K562 (cell line): ENCODE data around the gene ABCG1. TPM values are rescaled to one million over a fixed set of nuclear protein-coding genes. Genes with fewer than 3 reads are reported as not detected.

Source experiments
- ATAC-seq: fragments of 200-7000 bp; cut with Tn5 transposase; 3 replicates; pipeline ENCODE4 v1.9.1; 2020; ENCODE audit warnings: moderate library complexity
- BruUV-seq: library from RNA; stranded (reverse); fragments of 400-500 nt; replicated peaks from 2 replicates; lab custom pipeline; 2021; lab: Mats Ljungman, UMichigan
- CTCF ChIA-PET: fragments of 300-600 bp; formaldehyde crosslinking; extraction: SDS; loops from one replicate; lab custom pipeline; 2021; ENCODE audit warnings: low intra/inter-chr PET ratio; lab: Yijun Ruan, JAX
- POLR2A ChIA-PET: fragments of 300-600, 350-650 bp; sonication (Branson Sonifier 250); formaldehyde crosslinking; extraction: SDS; loops from one replicate; lab custom pipeline; 2021; ENCODE audit warnings: antibody characterized with exemption, inconsistent platforms; lab: Yijun Ruan, JAX
- DNase-seq, 4 experiments: peaks; one replicate each; pipeline versions ENCODE4 v3.0.0 to v3.0.0-alpha.2; 2011 to 2018; ENCODE audit warnings: low spot score in 3 of 4, mixed read lengths in 3 of 4; ENCODE audit errors: extremely low read depth in 1 of 4
- FAIRE-seq: peaks from 2 replicates; lab custom pipeline; 2011; peaks lifted over from hg19 to GRCh38; lab: Jason Lieb, UNC
- H2AFZ ChIP-seq: 2 replicates; pipeline ENCODE4 v1.6.0; 2011; ENCODE audit warnings: low read depth, low read length, control low read depth, inconsistent platforms
- H3K27ac ChIP-seq: fragments of 200-600 bp; 3 replicates; pipeline ENCODE4 v1.8.0; 2011; ENCODE audit warnings: low read depth, mild to moderate bottlenecking, control low read depth, inconsistent platforms, low read length, moderate library complexity, mixed read lengths; ENCODE audit errors: extremely low read depth
- H3K27me3 ChIP-seq, 2 experiments: fragments of 300-600 bp in 1 of 2; 2 replicates in 1 of 2; 3 replicates in 1 of 2; pipeline versions ENCODE4 v1.6.0 to v1.8.0; 2011; ENCODE audit warnings: inconsistent platforms in 2 of 2, low read length in 2 of 2, mild to moderate bottlenecking in 1 of 2, mixed read lengths in 1 of 2, moderate library complexity in 1 of 2; ENCODE audit not compliant: control insufficient read depth in 2 of 2, insufficient read depth in 2 of 2
- H3K36me3 ChIP-seq: fragments of 300-600 bp; 3 replicates; pipeline ENCODE4 v1.8.0; 2011; ENCODE audit warnings: mild to moderate bottlenecking, low read length, inconsistent platforms; ENCODE audit not compliant: control insufficient read depth, insufficient read depth
- H3K4me1 ChIP-seq, 2 experiments: fragments of 200-600 bp in 1 of 2; replicated peaks in 1 of 2; 2 replicates in 1 of 2; 3 replicates in 1 of 2; pipeline versions ENCODE4 v1.5.1 to v1.8.0; 2011; ENCODE audit warnings: inconsistent platforms in 2 of 2, low read length in 2 of 2, mild to moderate bottlenecking in 1 of 2, mixed read lengths in 1 of 2, moderate library complexity in 1 of 2; ENCODE audit not compliant: control insufficient read depth in 2 of 2, insufficient read depth in 2 of 2
- H3K4me2 ChIP-seq: 2 replicates; pipeline ENCODE4 v1.6.1; 2011; ENCODE audit warnings: low read length, control low read depth, inconsistent platforms, mixed read lengths; ENCODE audit not compliant: insufficient read depth
- H3K4me3 ChIP-seq: fragments of 200-600 bp; sonication (generic), shearing (Covaris generic); 2 replicates; pipeline ENCODE4 v1.5.1; 2016; ENCODE audit warnings: control low read depth, inconsistent platforms
- H3K79me2 ChIP-seq: fragments of 200-600 bp; 3 replicates; pipeline ENCODE4 v1.8.0; 2011; ENCODE audit warnings: low read length, inconsistent platforms; ENCODE audit not compliant: control insufficient read depth, insufficient read depth
- H3K9ac ChIP-seq, 2 experiments: 2 replicates each; pipeline versions ENCODE4 v1.6.0 to v1.6.1; 2011; ENCODE audit warnings: low read depth in 2 of 2, low read length in 2 of 2, control low read depth in 1 of 2, inconsistent platforms in 1 of 2, mild to moderate bottlenecking in 1 of 2, mixed read lengths in 1 of 2; ENCODE audit not compliant: insufficient read depth in 1 of 2
- H3K9me1 ChIP-seq: one replicate; pipeline ENCODE4 v1.6.0; 2011; ENCODE audit warnings: inconsistent platforms, mild to moderate bottlenecking, low read length, moderate library complexity; ENCODE audit not compliant: control insufficient read depth, insufficient read depth
- H3K9me3 ChIP-seq: replicated peaks from 2 replicates; pipeline ENCODE4 v1.5.1; 2011; ENCODE audit warnings: low read depth, low read length, inconsistent platforms; ENCODE audit not compliant: control insufficient read depth, insufficient read depth
- H4K20me1 ChIP-seq: replicated peaks from 2 replicates; pipeline ENCODE4 v1.6.1; 2011; ENCODE audit warnings: low read length, inconsistent platforms, mixed read lengths; ENCODE audit not compliant: control insufficient read depth, insufficient read depth
- E2F5 ChIP-seq: sonication (generic); formaldehyde crosslinking; IDR thresholded peaks from 2 replicates; pipeline ENCODE4 v1.8.0; 2022; ENCODE audit warnings: mild to moderate bottlenecking, missing genetic modification reagents
- EP400 ChIP-seq: fragments of 450-650 bp; IDR thresholded peaks from 2 replicates; pipeline ENCODE4 v1.6.1; 2017; ENCODE audit warnings: antibody characterized with exemption, mild to moderate bottlenecking, moderate library complexity
- MBD1 ChIP-seq: fragments of 250-450 bp; sonication (Bioruptor Pico); IDR thresholded peaks from 2 replicates; pipeline ENCODE4 v1.8.0; 2022; ENCODE audit warnings: inconsistent platforms
- RBM39 ChIP-seq: fragments of 200-400 bp; formaldehyde crosslinking; optimal IDR thresholded peaks from 2 replicates; pipeline ENCODE3; 2018; ENCODE audit warnings: low read depth, low read length
- THRA ChIP-seq: fragments of 450-650 bp; IDR thresholded peaks from 2 replicates; pipeline ENCODE4 v1.6.1; 2017; ENCODE audit warnings: mild to moderate bottlenecking, moderate library complexity
- ZNF830 ChIP-seq: fragments of 250-450 bp; sonication (Bioruptor Pico); IDR thresholded peaks from 2 replicates; pipeline ENCODE4 v1.5.0; 2021; ENCODE audit warnings: mild to moderate bottlenecking
- WGBS: fragments of 100-300 bp; shearing (Covaris generic); methylation state at CpG from one replicate; pipeline ENCODE4 v1.1.6; 2016; ENCODE audit warnings: low coverage, mixed read lengths; ENCODE audit not compliant: insufficient coverage; ENCODE audit errors: missing lambda C conversion rate; 5-methylcytosine and 5-hydroxymethylcytosine counted together
- in situ Hi-C: fragments of 300-500 bp; cut with MboI; formaldehyde crosslinking; loops from 4 replicates; pipeline ENCODE4 v1.15.0; 2018; ENCODE audit warnings: inconsistent platforms, mixed read lengths
- intact Hi-C: fragments of 100-400 bp; cut with micrococcal nuclease; formaldehyde crosslinking; loops from 2 replicates; pipeline ENCODE4 v1.14.2; 2022
- polyA plus RNA-seq, 8 experiments: library from polyadenylated mRNA; depleted of rRNA in 4 of 8; stranded (reverse) in 5 of 8; unstranded in 3 of 8; fragments of >200 nt; fragmentation: Nextera tagmentation in 2 of 8; fragmentation: Illumina TruSeq in 1 of 8; extraction: Ambion mirVana in 2 of 8; extraction: Trizol in 1 of 8; gene quantifications; 2 replicates each; pipeline versions ENCODE4 v1.2.1 to v1.2.3, GENCODE V29; 2011 to 2014; ENCODE audit warnings: inconsistent platforms in 1 of 8, missing spikeins in 1 of 8
- total RNA-seq, 7 experiments: library from RNA; depleted of rRNA in 6 of 7; stranded (reverse); fragments of >200 nt in 6 of 7; fragmentation: Illumina TruSeq in 2 of 7; extraction: Trizol in 2 of 7; gene quantifications; 2 replicates each; pipeline versions ENCODE4 v1.2.1 to v1.2.3, GENCODE V29; 2011 to 2021; ENCODE audit warnings: low replicate concordance in 1 of 7

The ABCG1 gene
- total and polyA plus RNA-seq, 9 of the 15 experiments (the other 6 are each of a cell fraction or from before 2014, with no cell fraction given), result 0.04 to 0.09 TPM; not detected in 7

- POLR2A ChIA-PET, result no interaction called here
- intact Hi-C loops (no loop called here), in situ Hi-C loops (no loop called here)
- H3K27me3 ChIP-seq, result peaks cover 34 to 63% of the 10 kb centered on the region in 2 experiments
- H3K4me2 ChIP-seq, result no peak overlapping the region
- H3K79me2 ChIP-seq, result no peaks in the 10 kb centered on the region
- TF ChIP-seq EP400 (no peak), ZNF830 (CRISPR knock-in tag) (no peak), RBM39 (no peak), MBD1 (no peak), E2F5 (CRISPR knock-in tag) (no peak), THRA (no peak)
- H3K9ac ChIP-seq, result no peak overlapping the region
- H3K36me3 ChIP-seq, result no peaks in the 10 kb centered on the region
- H2AFZ ChIP-seq, result no peak overlapping the region
- H3K9me3 ChIP-seq, result no peaks in the 10 kb centered on the region
- peaks cover 0 to 4% of the 10 kb centered on the region in 2 experiments; a peak in 1 of 5 replicates for H3K4me1 ChIP-seq
- BruUV-seq, result no TSS peak
- no peak overlapping the region for H3K27ac ChIP-seq
- H3K4me3 ChIP-seq, result no peak overlapping the region
- DNase-seq, result no peak
- ATAC-seq, result no peak
- WGBS, result 5% methylated on average over 11 of the region's 11 CpGs
- H3K9me1 ChIP-seq, result no peaks in the 10 kb centered on the region
- CTCF ChIA-PET, result no interaction called here
- no peak for FAIRE-seq
- no peaks in the 10 kb centered on the region for H4K20me1 ChIP-seq
Observed at GRCh38 chr21:42343963-42344510, 125.1 kb downstream of the ABCG1 start.
